HEK293T (cell line): ENCODE measurements around the gene RNGTT.

Experiments used
- CTBP1 ChIP-seq: fragments of 450-650 bp; IDR thresholded peaks from 2 replicates; pipeline ENCODE4 v1.6.1; 2016; ENCODE audit warnings: borderline replicate concordance
- ELF4 ChIP-seq: fragments of 450-650 bp; IDR thresholded peaks from 2 replicates; pipeline ENCODE4 v1.6.1; 2017; ENCODE audit warnings: antibody characterized with exemption
- HDGF ChIP-seq: fragments of 450-650 bp; IDR thresholded peaks from 2 replicates; pipeline ENCODE4 v1.6.1; 2017; ENCODE audit warnings: antibody characterized with exemption, borderline replicate concordance
- L3MBTL2 ChIP-seq: fragments of 450-650 bp; conservative IDR thresholded peaks from 2 replicates; pipeline ENCODE4 v1.6.1; 2016; ENCODE audit warnings: mild to moderate bottlenecking
- SP1 ChIP-seq: fragments of 450-650 bp; IDR thresholded peaks from 2 replicates; pipeline ENCODE4 v1.6.1; 2017
- SUZ12 ChIP-seq: fragments of 450-650 bp; IDR thresholded peaks from 2 replicates; pipeline ENCODE4 v1.6.1; 2016; ENCODE audit warnings: mild to moderate bottlenecking
- ZNF384 ChIP-seq: fragments of 450-650 bp; IDR thresholded peaks from 2 replicates; pipeline ENCODE4 v1.6.1; 2016
- TF ChIP-seq, protein P1 (sequence below): fragments of 450-650 bp; IDR thresholded peaks from 2 replicates; pipeline ENCODE4 v1.6.1; 2016

GRCh38 chr6:88705601-88706000 lies 257.8 kb downstream of the RNGTT start:
- TF ChIP-seq ZNF384 (no peak), ELF4 (no peak), SP1 (no peak), SUZ12 (no peak), L3MBTL2 (no peak), CTBP1 (no peak), HDGF (no peak)
- TF ChIP-seq, protein P1, sequence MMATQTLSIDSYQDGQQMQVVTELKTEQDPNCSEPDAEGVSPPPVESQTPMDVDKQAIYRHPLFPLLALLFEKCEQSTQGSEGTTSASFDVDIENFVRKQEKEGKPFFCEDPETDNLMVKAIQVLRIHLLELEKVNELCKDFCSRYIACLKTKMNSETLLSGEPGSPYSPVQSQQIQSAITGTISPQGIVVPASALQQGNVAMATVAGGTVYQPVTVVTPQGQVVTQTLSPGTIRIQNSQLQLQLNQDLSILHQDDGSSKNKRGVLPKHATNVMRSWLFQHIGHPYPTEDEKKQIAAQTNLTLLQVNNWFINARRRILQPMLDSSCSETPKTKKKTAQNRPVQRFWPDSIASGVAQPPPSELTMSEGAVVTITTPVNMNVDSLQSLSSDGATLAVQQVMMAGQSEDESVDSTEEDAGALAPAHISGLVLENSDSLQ: no peak
